Vagina (tissue), 2 donors: ENCODE data around the gene ZBTB20.
"Not testable (repeated sequence)": the region's sequence is repeated elsewhere in the genome, so short reads cannot be mapped to it uniquely, and the experiment has no call there.

Source experiments
- POLR2A ChIP-seq, 2 donors: fragments of 450-650 bp; IDR thresholded peaks; one replicate each; pipeline ENCODE4 v1.6.1; 2017; ENCODE audit warnings: antibody characterized with exemption in 2 of 2, mild to moderate bottlenecking in 2 of 2, moderate library complexity in 2 of 2
- TF ChIP-seq, protein P1 (sequence below), 3 experiments: fragments of 450-650 bp in 2 of 3; fragments of 200-600 bp in 1 of 3; sonication (generic) in 1 of 3; IDR thresholded peaks; one replicate each; pipeline ENCODE4 v1.5.1; 2017 to 2019; ENCODE audit warnings: antibody characterized with exemption in 3 of 3, mild to moderate bottlenecking in 2 of 3, moderate library complexity in 2 of 3

DNA sequence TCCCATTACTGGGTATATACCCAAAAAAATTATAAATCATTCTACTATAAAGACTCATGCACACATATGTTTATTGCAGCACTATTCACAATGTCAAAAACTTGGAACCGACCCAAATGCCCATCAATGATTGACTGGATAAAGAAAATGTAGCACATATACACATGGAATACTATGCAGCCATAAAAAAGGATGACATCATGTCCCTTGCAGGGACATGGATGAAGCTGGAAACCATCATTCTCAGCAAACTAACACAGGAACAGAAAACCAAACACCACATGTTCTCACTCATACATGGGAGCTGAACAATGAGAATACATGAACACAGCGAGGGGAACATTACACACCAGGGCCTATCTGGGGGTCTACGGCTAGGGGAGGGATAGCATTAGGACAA is 467.3 kb downstream of the ZBTB20 start:
- TF ChIP-seq, protein P1, sequence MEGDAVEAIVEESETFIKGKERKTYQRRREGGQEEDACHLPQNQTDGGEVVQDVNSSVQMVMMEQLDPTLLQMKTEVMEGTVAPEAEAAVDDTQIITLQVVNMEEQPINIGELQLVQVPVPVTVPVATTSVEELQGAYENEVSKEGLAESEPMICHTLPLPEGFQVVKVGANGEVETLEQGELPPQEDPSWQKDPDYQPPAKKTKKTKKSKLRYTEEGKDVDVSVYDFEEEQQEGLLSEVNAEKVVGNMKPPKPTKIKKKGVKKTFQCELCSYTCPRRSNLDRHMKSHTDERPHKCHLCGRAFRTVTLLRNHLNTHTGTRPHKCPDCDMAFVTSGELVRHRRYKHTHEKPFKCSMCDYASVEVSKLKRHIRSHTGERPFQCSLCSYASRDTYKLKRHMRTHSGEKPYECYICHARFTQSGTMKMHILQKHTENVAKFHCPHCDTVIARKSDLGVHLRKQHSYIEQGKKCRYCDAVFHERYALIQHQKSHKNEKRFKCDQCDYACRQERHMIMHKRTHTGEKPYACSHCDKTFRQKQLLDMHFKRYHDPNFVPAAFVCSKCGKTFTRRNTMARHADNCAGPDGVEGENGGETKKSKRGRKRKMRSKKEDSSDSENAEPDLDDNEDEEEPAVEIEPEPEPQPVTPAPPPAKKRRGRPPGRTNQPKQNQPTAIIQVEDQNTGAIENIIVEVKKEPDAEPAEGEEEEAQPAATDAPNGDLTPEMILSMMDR (IDR thresholded peaks at IDR 0.05): not testable (repeated sequence)
- TF ChIP-seq POLR2A (IDR thresholded peaks at IDR 0.05): not testable (repeated sequence)
